ENCODE data around the gene GAREM1.

GAREM1 gene

GRCh38 chr18:32332708-32333107 lies 138.0 kb downstream of the GAREM1 start:
- Histone ChIP-seq H3K79me2 (ENCODE audit: insufficient read depth, low read length) (no peaks in the 10 kb centered on the region), H2AFZ (ENCODE audit: low read length) (no peak overlapping the region), H3K36me3 (ENCODE audit: insufficient read depth, low read length) (no peaks in the 10 kb centered on the region), H3K27ac (ENCODE audit: low read depth, low read length, poor library complexity, severe bottlenecking) (no peak overlapping the region), H3K4me3 (ENCODE audit: low read depth, low read length, poor library complexity, severe bottlenecking) (no peak overlapping the region), H4K20me1 (ENCODE audit: insufficient read depth, low read length) (no peaks in the 10 kb centered on the region), H3F3A (ENCODE audit: insufficient read depth, low read length) (no peaks in the 10 kb centered on the region), H3K9ac (ENCODE audit: low read length) (no peak overlapping the region), H3K27me3 (ENCODE audit: insufficient read depth, low read length) (no peaks in the 10 kb centered on the region), H3K4me1 (ENCODE audit: insufficient read depth, low read length, severe bottlenecking) (no peaks in the 10 kb centered on the region), H3K9me2 (ENCODE audit: low read depth, low read length) (no peaks in the 10 kb centered on the region), H3K4me2 (ENCODE audit: low read length) (no peak overlapping the region), H3K9me3 (ENCODE audit: low read length) (no peaks in the 10 kb centered on the region)
- no peak for TF ChIP-seq CTCF (IDR thresholded peaks at IDR 0.05; ENCODE audit: low read length)
- TF ChIP-seq EZH2 (IDR thresholded peaks at IDR 0.05; ENCODE audit: borderline replicate concordance, low read length): no peak

GRCh38 chr18:32328974-32329373 lies 141.7 kb downstream of the GAREM1 start:
- no peaks in the 10 kb centered on the region for H3K79me2 ChIP-seq (ENCODE audit: insufficient read depth, low read length)
- no peaks in the 10 kb centered on the region for H3K27me3 ChIP-seq (ENCODE audit: insufficient read depth, low read length)
- TF ChIP-seq EZH2 (IDR thresholded peaks at IDR 0.05; ENCODE audit: borderline replicate concordance, low read length) (no peak), CTCF (IDR thresholded peaks at IDR 0.05; ENCODE audit: low read length) (no peak)
- no peak overlapping the region for H3K4me2 ChIP-seq (ENCODE audit: low read length)
- no peak overlapping the region for H3K9ac ChIP-seq (ENCODE audit: low read length)
- H3K9me3 ChIP-seq (ENCODE audit: low read length): no peaks in the 10 kb centered on the region
- no peaks in the 10 kb centered on the region for H4K20me1 ChIP-seq (ENCODE audit: insufficient read depth, low read length)
- H3K4me3 ChIP-seq (ENCODE audit: low read depth, low read length, poor library complexity, severe bottlenecking): no peak overlapping the region
- no peak overlapping the region for H2AFZ ChIP-seq (ENCODE audit: low read length)
- no peaks in the 10 kb centered on the region for H3K4me1 ChIP-seq (ENCODE audit: insufficient read depth, low read length, severe bottlenecking)
- no peaks in the 10 kb centered on the region for H3K36me3 ChIP-seq (ENCODE audit: insufficient read depth, low read length)
- H3K27ac ChIP-seq (ENCODE audit: low read depth, low read length, poor library complexity, severe bottlenecking): no peak overlapping the region
- H3F3A ChIP-seq (ENCODE audit: insufficient read depth, low read length): no peaks in the 10 kb centered on the region
- H3K9me2 ChIP-seq (ENCODE audit: low read depth, low read length): no peaks in the 10 kb centered on the region

- TF ChIP-seq CTCF (IDR thresholded peaks at IDR 0.05; ENCODE audit: low read length) (no peak), EZH2 (IDR thresholded peaks at IDR 0.05; ENCODE audit: borderline replicate concordance, low read length) (no peak)
Measured at GRCh38 chr18:32328379-32328778, 142.3 kb downstream of the GAREM1 start.

More at GRCh38 chr18:32328379-32328778, 142.3 kb downstream of the GAREM1 start:
- H3K36me3 ChIP-seq (ENCODE audit: insufficient read depth, low read length): no peaks in the 10 kb centered on the region
- no peak overlapping the region for H3K4me3 ChIP-seq (ENCODE audit: low read depth, low read length, poor library complexity, severe bottlenecking)
- no peaks in the 10 kb centered on the region for H4K20me1 ChIP-seq (ENCODE audit: insufficient read depth, low read length)
- no peak overlapping the region for H3K27ac ChIP-seq (ENCODE audit: low read depth, low read length, poor library complexity, severe bottlenecking)
- H3K79me2 ChIP-seq (ENCODE audit: insufficient read depth, low read length): no peaks in the 10 kb centered on the region
- no peaks in the 10 kb centered on the region for H3K4me1 ChIP-seq (ENCODE audit: insufficient read depth, low read length, severe bottlenecking)
- no peaks in the 10 kb centered on the region for H3K9me2 ChIP-seq (ENCODE audit: low read depth, low read length)
- H2AFZ ChIP-seq (ENCODE audit: low read length): no peak overlapping the region
- H3K9ac ChIP-seq (ENCODE audit: low read length): no peak overlapping the region
- no peaks in the 10 kb centered on the region for H3F3A ChIP-seq (ENCODE audit: insufficient read depth, low read length)
- no peaks in the 10 kb centered on the region for H3K9me3 ChIP-seq (ENCODE audit: low read length)
- no peaks in the 10 kb centered on the region for H3K27me3 ChIP-seq (ENCODE audit: insufficient read depth, low read length)
- no peak overlapping the region for H3K4me2 ChIP-seq (ENCODE audit: low read length)
